Midbrain (tissue), 1 donor: ENCODE results near the gene NRXN3.
"Not testable (repeated sequence)": the region's sequence is repeated elsewhere in the genome, so short reads cannot be mapped to it uniquely, and the experiment has no call there.

Experiments used
- DNase-seq: peaks from one replicate; lab custom pipeline; 2025; lab: John Stamatoyannopoulos, UW

NRXN3 gene

DNA sequence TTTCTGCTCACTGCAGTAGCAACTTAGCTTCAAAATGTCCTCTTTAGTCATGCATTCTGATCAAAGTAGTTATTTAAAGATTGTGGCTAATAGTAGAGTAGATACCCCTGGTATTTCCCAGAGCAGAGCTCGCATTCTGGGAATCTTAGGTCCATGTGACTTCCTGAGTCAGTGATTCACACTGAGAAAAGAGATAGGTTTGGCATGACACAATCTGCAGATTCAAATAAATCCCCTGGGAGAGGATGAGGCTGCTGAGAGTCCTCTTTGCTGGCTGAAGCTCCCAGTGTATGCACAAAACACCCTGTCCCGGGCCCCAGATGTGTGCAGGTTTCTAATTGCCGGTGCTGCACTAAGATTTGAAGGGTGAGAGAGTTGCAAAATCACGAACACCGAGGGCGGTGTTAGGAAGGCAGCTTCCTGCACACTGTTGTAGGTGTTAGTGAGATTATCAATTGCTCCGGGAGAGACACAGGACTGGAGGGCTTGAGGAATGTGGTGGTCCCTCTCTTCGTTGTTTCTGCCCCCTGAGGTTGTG is 233.2 kb downstream of the NRXN3 start:
- DNase-seq, result no peak

GRCh38 chr14:78405079-78405856 is 235.1 kb downstream of the NRXN3 start:
- DNase-seq, result no peak

DNA sequence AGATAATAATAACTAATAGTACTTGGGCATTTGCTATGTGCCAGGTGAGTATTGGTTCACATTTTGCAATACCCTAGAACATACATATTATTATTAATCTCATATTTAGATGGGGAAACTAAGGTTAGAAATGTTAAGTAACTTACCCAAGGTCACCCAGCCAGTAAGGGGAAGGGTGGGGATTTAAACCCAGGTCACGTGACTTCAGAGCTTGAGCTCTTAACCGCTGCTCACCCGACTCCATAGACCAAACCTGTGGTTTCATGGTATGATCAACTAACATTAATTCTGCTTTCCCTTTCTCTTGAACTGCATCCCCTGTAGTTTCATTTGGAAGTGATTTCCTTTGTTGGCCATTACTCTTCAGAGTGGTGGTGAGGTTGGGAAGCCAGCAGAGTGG is 242.3 kb downstream of the NRXN3 start:
- DNase-seq, result no peak

GRCh38 chr14:78414172-78414571 is 244.0 kb downstream of the NRXN3 start:
- DNase-seq, result no peak

- DNase-seq, result no peak
Measured at GRCh38 chr14:78417532-78417931, 247.4 kb downstream of the NRXN3 start.

GRCh38 chr14:78424311-78424710 is 254.1 kb downstream of the NRXN3 start:
- no peak for DNase-seq

DNA sequence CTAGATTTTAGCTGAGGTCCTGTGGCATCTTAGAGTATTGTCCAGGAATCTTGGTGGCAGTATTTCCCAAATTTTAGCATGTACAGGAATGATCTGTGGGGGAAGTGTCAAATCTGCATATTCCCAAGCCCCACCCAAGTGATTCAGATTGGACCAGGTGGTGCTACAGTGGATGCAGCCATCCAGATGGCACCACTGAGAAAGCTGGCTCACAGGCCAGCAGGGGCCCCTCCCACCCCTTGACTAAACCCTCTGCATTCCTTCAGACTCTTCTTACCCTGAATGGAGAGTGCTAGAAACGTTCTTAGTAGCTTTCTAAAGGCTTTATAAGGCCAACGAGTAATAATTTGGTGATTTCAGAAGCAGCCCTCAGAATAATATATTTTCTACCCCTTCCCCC is 255.2 kb downstream of the NRXN3 start:
- DNase-seq, result no peak

- DNase-seq, result no peak
Measured at GRCh38 chr14:78425782-78426181, 255.6 kb downstream of the NRXN3 start.

DNA sequence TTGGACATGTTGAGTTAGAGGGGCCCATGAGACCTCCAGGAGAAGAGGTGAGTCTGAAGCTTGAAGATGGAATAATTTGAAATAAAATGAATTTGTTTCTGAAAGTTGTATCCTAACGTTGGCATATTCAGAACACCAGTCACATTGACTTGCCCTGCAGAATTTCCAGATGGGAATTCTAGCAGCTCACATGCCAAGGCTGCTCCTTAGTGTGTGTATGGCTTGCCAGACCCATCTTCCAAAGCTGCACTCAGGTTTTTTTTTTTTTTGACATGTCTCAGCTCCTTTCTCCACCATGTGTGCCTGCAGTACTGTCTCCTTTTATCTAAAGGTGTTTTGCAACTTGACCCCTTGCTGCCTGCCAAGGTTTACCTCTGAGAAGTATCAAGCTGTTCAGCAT is 261.9 kb downstream of the NRXN3 start:
- no peak for DNase-seq

- not testable (repeated sequence) for DNase-seq
Measured at GRCh38 chr14:78437448-78437847, 267.3 kb downstream of the NRXN3 start.

DNA sequence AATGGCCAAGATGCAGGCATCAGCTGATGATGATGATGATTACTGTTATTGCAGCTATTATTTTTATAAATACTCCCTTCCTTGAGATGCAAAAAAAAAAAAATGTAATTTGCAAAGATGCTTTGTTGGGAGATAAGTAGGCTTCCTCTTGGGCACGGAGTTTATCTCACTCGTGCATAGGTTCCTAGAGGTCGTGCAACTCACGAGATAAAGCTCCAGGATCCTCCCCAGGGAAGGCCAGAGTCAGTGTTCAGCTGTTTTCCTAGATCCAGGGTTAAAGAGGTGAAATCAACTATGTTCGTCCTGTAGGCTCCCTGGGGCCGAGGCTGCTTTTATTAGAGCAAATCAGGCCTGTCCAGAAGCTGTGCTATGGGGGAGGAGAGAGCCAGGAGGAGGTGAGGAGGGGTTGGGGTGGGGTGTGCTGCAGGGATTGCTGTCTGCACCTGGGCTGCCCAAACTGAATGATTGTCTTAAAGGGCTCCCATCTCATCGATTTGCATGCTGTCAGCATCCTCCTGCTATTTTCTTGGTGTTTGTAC is 270.3 kb downstream of the NRXN3 start:
- no peak for DNase-seq

DNA sequence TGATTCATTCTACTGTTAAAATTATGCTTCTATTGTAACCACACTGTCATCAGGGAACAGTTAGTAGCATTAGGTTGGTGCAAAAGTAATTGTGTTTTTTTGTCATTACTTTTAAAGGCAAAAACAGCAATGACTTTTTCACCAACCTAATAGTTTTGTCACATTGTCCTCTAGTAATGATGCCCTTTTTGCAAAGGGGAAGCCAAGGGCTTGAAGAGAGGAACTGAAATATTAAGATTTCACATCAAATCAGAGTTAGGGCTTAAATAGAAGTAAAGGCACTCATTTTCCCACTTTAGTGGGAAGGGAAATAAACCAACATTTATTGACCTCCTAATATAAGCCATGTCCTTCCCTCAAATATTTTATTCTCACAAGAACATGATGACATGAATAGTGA is 273.7 kb downstream of the NRXN3 start:
- DNase-seq, result no peak

GRCh38 chr14:78445275-78445674 is 275.1 kb downstream of the NRXN3 start:
- DNase-seq, result no peak

DNA sequence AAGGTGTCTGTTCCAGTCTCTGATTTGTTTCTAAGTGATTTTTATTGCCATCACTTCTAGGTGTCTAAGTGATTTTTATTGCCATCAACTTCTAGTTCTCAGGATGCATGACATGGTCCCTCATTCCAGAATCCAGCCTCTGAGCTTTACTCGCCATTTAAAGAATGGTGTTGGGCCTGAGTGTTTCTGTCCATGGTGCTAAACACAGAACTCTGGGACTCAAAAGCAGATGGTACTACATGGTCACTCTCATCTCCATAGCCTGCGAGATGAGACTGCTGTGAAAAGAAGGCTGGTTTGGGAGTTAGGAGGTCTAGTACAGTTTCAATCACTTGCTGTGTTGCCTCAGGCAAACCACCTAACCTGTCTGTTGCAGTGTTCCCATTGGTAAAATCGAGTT is 276.6 kb downstream of the NRXN3 start:
- DNase-seq, result no peak

DNA sequence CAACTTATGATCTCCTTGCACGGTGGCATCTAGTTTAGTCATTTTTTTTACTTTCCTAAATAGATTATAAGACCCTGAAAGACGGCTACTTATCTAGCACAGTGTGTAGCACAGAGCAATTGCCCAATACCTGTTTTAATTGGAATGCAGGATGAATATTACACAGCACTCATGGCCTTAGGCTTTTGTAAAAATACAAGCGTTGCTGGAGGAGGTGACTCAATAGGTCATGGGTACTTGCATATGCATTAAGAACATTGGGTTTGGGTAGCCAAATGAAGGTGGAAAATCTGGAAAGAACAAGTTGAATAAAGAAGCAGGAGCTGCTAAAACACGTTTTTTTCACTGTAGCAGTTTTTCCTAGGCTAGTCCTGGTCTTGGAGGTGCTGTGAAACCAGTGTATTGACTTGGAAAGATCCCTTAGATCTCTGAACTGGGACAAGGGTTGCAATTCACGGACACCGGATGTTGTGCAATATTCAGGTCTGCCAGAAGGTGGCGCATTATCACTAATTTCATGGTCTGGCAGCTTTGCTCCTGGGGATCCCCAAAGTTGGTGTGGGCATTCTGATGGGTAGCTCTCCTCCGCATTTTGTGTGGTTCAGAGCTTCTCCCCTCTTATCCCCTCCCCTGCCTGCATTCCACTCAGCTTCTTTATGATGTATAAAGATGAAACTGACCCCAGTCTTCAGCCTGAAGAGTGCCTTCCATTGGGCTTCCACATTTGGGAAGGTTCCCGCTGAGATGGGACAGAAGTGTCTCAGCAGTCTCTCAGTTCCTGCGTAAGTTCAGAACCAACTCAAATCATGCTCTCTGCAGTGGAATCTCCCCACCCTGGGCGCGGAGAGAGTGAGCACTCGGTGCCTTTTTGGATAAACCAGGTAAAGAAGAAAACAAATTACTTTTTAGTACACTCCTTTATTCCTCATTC is 278.3 kb downstream of the NRXN3 start:
- peak; percentile 75 for DNase-seq

DNA sequence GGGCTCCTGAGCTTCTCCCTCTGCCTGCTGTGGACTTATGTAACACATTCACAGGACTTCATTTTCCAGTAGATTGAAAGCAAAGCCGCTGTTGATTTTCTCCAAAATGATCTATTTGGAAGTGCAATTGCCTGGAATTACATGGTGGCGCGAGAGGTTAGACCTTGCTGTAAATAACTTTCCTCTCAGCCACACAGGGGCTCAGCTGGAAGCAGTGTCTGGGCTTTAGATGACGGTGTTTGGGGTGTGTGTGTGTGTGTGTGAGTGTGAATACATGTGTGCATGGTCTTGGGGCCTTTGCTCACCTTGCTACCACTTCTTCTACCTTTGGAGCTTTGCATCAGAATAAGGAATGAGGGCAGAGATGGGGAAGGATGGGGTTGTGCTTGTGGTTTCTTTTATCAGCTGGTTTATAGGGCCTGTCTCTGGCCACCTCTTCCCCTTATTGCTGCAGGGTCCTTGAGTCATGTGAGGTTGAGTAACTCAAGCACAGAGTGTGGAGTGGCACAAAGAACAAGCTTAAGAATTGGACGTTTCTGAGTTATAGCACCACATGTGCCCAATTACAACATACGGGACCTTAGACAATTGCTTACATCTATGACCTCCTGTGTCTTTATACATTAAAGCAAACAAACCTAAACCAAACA is 280.6 kb downstream of the NRXN3 start:
- no peak for DNase-seq

GRCh38 chr14:78451319-78451695 is 281.1 kb downstream of the NRXN3 start:
- DNase-seq, result no peak

DNA sequence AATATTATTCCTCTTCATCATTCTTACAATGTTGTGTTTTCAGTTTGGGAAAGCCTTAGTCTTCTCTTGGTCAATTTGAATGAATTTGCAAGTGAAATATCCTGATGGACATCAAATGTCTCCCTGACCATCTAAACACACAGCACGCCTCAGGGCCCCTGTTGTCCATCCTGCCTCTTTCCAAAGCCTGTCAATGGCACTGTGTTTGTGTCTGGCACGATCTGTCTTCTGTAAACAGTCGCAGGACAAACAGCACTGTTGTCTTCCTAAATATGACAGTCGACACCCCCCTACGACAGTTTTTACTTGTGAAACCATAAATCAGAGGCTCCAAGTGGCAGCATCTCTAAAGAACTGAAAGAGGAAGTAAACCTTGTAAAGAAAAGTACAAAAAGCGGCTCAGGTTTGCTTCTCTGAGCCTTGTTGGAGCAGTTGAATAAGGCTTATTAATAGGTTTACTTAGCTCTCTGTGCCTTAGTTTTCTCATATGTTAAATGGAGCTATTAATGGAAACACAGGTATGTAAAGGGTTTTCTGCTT is 285.8 kb downstream of the NRXN3 start:
- peak; percentile 32 for DNase-seq

GRCh38 chr14:78469947-78470346 is 299.8 kb downstream of the NRXN3 start:
- no peak for DNase-seq

DNA sequence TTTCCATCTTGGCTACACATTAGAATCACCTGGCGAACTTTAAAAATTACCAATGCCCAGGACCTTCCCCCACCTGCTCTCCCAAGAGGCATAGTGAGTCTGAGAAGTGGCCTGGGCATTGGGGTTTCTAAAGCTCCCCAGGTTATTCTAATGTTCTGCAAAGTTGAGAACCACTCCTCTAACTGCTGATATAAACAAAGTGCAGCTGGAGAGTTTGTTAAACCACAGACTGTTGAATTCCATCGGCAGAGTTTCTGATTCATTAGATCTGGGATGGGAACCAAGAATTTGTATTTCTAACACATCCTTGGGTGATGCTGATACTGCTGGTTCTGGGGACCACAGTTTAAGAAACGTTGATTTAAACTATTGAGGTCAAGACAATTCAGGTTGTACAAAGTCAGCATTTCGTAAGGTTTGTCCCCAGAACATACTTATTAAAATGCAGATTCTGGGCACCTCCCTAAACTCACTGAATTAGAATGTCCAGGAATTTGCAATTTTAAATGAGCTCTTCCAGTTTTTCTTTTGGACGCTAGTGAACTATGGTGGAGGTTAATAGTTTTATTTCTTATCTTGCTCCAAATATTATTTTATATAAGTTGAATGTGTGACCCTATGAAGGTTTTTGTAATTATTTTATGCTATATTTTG is 309.1 kb downstream of the NRXN3 start:
- no peak for DNase-seq

- no peak for DNase-seq
Measured at GRCh38 chr14:78484028-78484427, 313.9 kb downstream of the NRXN3 start.
